Uterus (tissue), 2 donors: Measurements from ENCODE around the gene CFAP92.

Experiments
- CTCF ChIP-seq, 4 experiments: fragments of 200-600 bp in 2 of 4; fragments of 450-650 bp in 2 of 4; sonication (generic) in 2 of 4; IDR thresholded peaks; one replicate each; pipeline ENCODE4 v1.5.1; 2016 to 2019; ENCODE audit warnings: antibody characterized with exemption in 4 of 4, mild to moderate bottlenecking in 2 of 4, moderate library complexity in 1 of 4
- POLR2A ChIP-seq, 2 donors: fragments of 450-650 bp; IDR thresholded peaks; one replicate each; pipeline ENCODE4 v1.6.1; 2016; ENCODE audit warnings: antibody characterized with exemption in 2 of 2, mild to moderate bottlenecking in 1 of 2, moderate library complexity in 1 of 2

GRCh38 chr3:128902426-128902825 is 91.5 kb downstream of the CFAP92 start:
- TF ChIP-seq CTCF (IDR thresholded peaks at IDR 0.05) = no peak
- TF ChIP-seq POLR2A (IDR thresholded peaks at IDR 0.05) = no peak
